PC-9 (cell line): Measurements from ENCODE around the gene RPL41.

Experiments
- EZH2 ChIP-seq: fragments of 200-600 bp; sonication (generic); IDR thresholded peaks from 2 replicates; pipeline ENCODE4 v1.8.0; 2017; ENCODE audit warnings: antibody characterized with exemption, low read depth
- TF ChIP-seq, protein P1 (sequence below): fragments of 200-600 bp; sonication (generic); conservative IDR thresholded peaks from 2 replicates; pipeline ENCODE4 v1.6.1; 2017; ENCODE audit warnings: mixed run types, antibody characterized with exemption, mild to moderate bottlenecking, moderate library complexity

GRCh38 chr12:56154818-56155217 lies 38.4 kb downstream of the RPL41 start:
- TF ChIP-seq, protein P1, sequence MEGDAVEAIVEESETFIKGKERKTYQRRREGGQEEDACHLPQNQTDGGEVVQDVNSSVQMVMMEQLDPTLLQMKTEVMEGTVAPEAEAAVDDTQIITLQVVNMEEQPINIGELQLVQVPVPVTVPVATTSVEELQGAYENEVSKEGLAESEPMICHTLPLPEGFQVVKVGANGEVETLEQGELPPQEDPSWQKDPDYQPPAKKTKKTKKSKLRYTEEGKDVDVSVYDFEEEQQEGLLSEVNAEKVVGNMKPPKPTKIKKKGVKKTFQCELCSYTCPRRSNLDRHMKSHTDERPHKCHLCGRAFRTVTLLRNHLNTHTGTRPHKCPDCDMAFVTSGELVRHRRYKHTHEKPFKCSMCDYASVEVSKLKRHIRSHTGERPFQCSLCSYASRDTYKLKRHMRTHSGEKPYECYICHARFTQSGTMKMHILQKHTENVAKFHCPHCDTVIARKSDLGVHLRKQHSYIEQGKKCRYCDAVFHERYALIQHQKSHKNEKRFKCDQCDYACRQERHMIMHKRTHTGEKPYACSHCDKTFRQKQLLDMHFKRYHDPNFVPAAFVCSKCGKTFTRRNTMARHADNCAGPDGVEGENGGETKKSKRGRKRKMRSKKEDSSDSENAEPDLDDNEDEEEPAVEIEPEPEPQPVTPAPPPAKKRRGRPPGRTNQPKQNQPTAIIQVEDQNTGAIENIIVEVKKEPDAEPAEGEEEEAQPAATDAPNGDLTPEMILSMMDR = no peak
- TF ChIP-seq EZH2 = no peak
